Fibroblast of the aortic adventitia (primary cell): ENCODE measurements around the gene TEN1. TPM values are rescaled to one million over a fixed set of nuclear protein-coding genes. Genes with fewer than 3 reads are reported as not detected.
"Not testable (repeated sequence)": the region's sequence is repeated elsewhere in the genome, so short reads cannot be mapped to it uniquely, and the experiment has no call there.

ENCODE experiments used
- DNase-seq: peaks from one replicate; pipeline ENCODE4 v3.0.0-alpha.2; 2010; ENCODE audit warnings: low read depth
- H3K4me3 ChIP-seq: 2 replicates; pipeline ENCODE4 v1.5.1; 2011; ENCODE audit warnings: low read depth, mild to moderate bottlenecking, control low read depth, low read length, moderate library complexity
- total RNA-seq: library from RNA; depleted of rRNA; stranded (reverse); fragments of >200 nt; gene quantifications from 2 replicates; pipeline ENCODE4 v1.2.3, GENCODE V29; 2012; ENCODE audit warnings: low replicate concordance
- TF ChIP-seq, protein P1 (sequence below): IDR thresholded peaks from 2 replicates; pipeline ENCODE4 v1.5.1; 2011; ENCODE audit warnings: mild to moderate bottlenecking, low read length, control low read depth, inconsistent platforms; ENCODE audit not compliant: insufficient read depth

The TEN1 gene
- total RNA-seq, 1 donor: 16.0 TPM

- DNase-seq: no peak
- no peak overlapping the region for H3K4me3 ChIP-seq
These were observed 55.6 kb downstream of the TEN1 start for GRCh38 chr17:76034428-76035350.

GRCh38 chr17:76036497-76037261 is 57.6 kb downstream of the TEN1 start:
- DNase-seq: peak; percentile 15
- H3K4me3 ChIP-seq: no peak overlapping the region
- TF ChIP-seq, protein P1, sequence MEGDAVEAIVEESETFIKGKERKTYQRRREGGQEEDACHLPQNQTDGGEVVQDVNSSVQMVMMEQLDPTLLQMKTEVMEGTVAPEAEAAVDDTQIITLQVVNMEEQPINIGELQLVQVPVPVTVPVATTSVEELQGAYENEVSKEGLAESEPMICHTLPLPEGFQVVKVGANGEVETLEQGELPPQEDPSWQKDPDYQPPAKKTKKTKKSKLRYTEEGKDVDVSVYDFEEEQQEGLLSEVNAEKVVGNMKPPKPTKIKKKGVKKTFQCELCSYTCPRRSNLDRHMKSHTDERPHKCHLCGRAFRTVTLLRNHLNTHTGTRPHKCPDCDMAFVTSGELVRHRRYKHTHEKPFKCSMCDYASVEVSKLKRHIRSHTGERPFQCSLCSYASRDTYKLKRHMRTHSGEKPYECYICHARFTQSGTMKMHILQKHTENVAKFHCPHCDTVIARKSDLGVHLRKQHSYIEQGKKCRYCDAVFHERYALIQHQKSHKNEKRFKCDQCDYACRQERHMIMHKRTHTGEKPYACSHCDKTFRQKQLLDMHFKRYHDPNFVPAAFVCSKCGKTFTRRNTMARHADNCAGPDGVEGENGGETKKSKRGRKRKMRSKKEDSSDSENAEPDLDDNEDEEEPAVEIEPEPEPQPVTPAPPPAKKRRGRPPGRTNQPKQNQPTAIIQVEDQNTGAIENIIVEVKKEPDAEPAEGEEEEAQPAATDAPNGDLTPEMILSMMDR: no peak

More at GRCh38 chr17:76034428-76035350, 55.6 kb downstream of the TEN1 start:
- TF ChIP-seq, protein P1: no peak

- no peak for DNase-seq
- TF ChIP-seq, protein P1: no peak
- no peak overlapping the region for H3K4me3 ChIP-seq
These were observed 59.0 kb downstream of the TEN1 start for GRCh38 chr17:76038050-76038449.

- H3K4me3 ChIP-seq: no peak overlapping the region
- DNase-seq: no peak
- TF ChIP-seq, protein P1: no peak
These were observed 60.1 kb downstream of the TEN1 start for GRCh38 chr17:76039121-76039520.

- no peak for DNase-seq
- no peak overlapping the region for H3K4me3 ChIP-seq
- TF ChIP-seq, protein P1: no peak
These were observed 61.3 kb downstream of the TEN1 start for GRCh38 chr17:76040376-76040775.

- DNase-seq: not testable (repeated sequence)
These were observed 63.8 kb downstream of the TEN1 start for GRCh38 chr17:76042868-76043267.

DNA sequence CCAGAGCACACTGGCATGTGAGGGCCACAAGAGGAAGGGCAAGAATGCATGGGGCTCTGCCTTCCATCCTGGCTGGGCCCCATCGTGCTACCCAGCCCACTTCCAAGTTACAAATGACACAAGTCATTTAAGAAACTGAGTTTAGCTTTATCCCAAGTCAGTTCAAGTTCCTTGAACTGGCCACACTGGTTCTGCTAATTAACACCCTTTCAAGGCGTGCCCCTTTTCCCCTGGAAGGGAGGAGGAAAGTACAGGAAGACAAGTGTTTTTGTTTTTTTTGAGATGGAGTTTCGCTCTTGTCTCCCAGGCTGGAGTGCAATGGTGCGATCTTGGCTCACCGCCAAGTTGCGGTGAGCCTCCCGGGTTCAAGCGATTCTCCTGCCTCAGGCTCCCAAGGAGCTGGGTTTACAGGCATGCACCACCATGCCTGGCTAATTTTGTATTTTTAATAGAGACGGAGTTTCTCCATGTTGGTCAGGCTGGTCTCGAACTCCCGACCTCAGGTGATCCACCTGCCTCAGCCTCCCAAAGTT is 65.5 kb downstream of the TEN1 start:
- DNase-seq, H3K4me3 ChIP-seq: not testable (repeated sequence)

More at GRCh38 chr17:76042868-76043267, 63.8 kb downstream of the TEN1 start:
- H3K4me3 ChIP-seq: not testable (repeated sequence)
